Neural cell (in vitro differentiated cells): ENCODE measurements around the gene SPRN. TPM values are rescaled to one million over a fixed set of nuclear protein-coding genes. Genes with fewer than 3 reads are reported as not detected.

Experiments used
- H2AFZ ChIP-seq: fragments of 200-600, 300-800 bp; sonication (generic), shearing (Covaris generic); 2 replicates; pipeline ENCODE4 v1.6.0; 2014; ENCODE audit warnings: low read depth, mild to moderate bottlenecking, antibody characterized with exemption, low read length, moderate library complexity
- H3F3A ChIP-seq: fragments of 200-600 bp; shearing (Covaris generic); 2 replicates; pipeline ENCODE4 v1.6.1; 2016; ENCODE audit warnings: mild to moderate bottlenecking, moderate library complexity, mixed read lengths, antibody characterized with exemption, low read length; ENCODE audit not compliant: insufficient read depth, poor library complexity, severe bottlenecking
- H3K27ac ChIP-seq: fragments of 200-600, 300-800 bp; sonication (generic), shearing (Covaris generic); 2 replicates; pipeline ENCODE4 v1.5.1; 2014; ENCODE audit warnings: mild to moderate bottlenecking, low read length, moderate library complexity
- H3K27me3 ChIP-seq: fragments of 300-800, 200-600 bp; sonication (generic), shearing (Covaris generic); 2 replicates; pipeline ENCODE4 v1.6.0; 2014; ENCODE audit warnings: mild to moderate bottlenecking, low read depth, low read length, moderate library complexity; ENCODE audit not compliant: insufficient read depth
- H3K36me3 ChIP-seq: fragments of 300-800, 200-600 bp; sonication (generic), shearing (Covaris generic); 2 replicates; pipeline ENCODE4 v1.5.1; 2014; ENCODE audit warnings: mild to moderate bottlenecking, antibody characterized with exemption, low read length, moderate library complexity; ENCODE audit not compliant: insufficient read depth
- H3K4me2 ChIP-seq: fragments of 300-800, 200-600 bp; sonication (generic), shearing (Covaris generic); 2 replicates; pipeline ENCODE4 v1.6.0; 2014; ENCODE audit warnings: mild to moderate bottlenecking, low read length
- H3K4me3 ChIP-seq: fragments of 300-800, 200-600 bp; sonication (generic), shearing (Covaris generic); 2 replicates; pipeline ENCODE4 v1.5.1; 2014; ENCODE audit warnings: mild to moderate bottlenecking, low read length, moderate library complexity
- H3K79me2 ChIP-seq: fragments of 200-600 bp; shearing (Covaris generic); replicated peaks from 2 replicates; pipeline ENCODE4 v1.6.0; 2014; ENCODE audit warnings: mild to moderate bottlenecking, low read length, moderate library complexity; ENCODE audit not compliant: insufficient read depth
- H3K9ac ChIP-seq: fragments of 300-800, 200-600 bp; sonication (generic), shearing (Covaris generic); 2 replicates; pipeline ENCODE4 v1.6.1; 2016; ENCODE audit warnings: mild to moderate bottlenecking, low read length, mixed read lengths
- H3K9me2 ChIP-seq: fragments of 200-600 bp; shearing (Covaris generic); 2 replicates; pipeline ENCODE4 v1.6.1; 2016; ENCODE audit warnings: mild to moderate bottlenecking, low read length, mixed read lengths; ENCODE audit not compliant: insufficient read depth
- H3K9me3 ChIP-seq: fragments of 200-600, 300-800 bp; sonication (generic), shearing (Covaris generic); 2 replicates; pipeline ENCODE4 v1.6.1; 2016; ENCODE audit warnings: mild to moderate bottlenecking, mixed run types, low read length, moderate library complexity, mixed read lengths
- H4K20me1 ChIP-seq: fragments of 200-600 bp; shearing (Covaris generic); 2 replicates; pipeline ENCODE4 v1.6.1; 2016; ENCODE audit warnings: mild to moderate bottlenecking, mixed run types; ENCODE audit not compliant: insufficient read depth
- EP300 ChIP-seq: fragments of 450-650 bp; conservative IDR thresholded peaks from 2 replicates; pipeline ENCODE4 v1.6.1; 2014; ENCODE audit warnings: antibody characterized with exemption, mild to moderate bottlenecking, moderate library complexity; ENCODE audit not compliant: poor library complexity, severe bottlenecking
- EZH2 ChIP-seq: fragments of 200-600, 300-800 bp; shearing (Covaris generic), sonication (generic); IDR thresholded peaks from 2 replicates; pipeline ENCODE4 v1.6.1; 2014; ENCODE audit warnings: antibody characterized with exemption, low read length, borderline replicate concordance, mild to moderate bottlenecking; ENCODE audit not compliant: insufficient read depth, poor library complexity, severe bottlenecking
- MXI1 ChIP-seq: fragments of 450-650 bp; conservative IDR thresholded peaks from 2 replicates; pipeline ENCODE4 v1.6.1; 2014; ENCODE audit warnings: antibody characterized with exemption, mild to moderate bottlenecking; ENCODE audit not compliant: poor library complexity, severe bottlenecking
- POLR2AphosphoS5 ChIP-seq: IDR thresholded peaks from 2 replicates; pipeline ENCODE4 v1.6.1; 2012
- RAD21 ChIP-seq: fragments of 450-650 bp; conservative IDR thresholded peaks from 2 replicates; pipeline ENCODE4 v1.6.1; 2014; ENCODE audit warnings: antibody characterized with exemption, mild to moderate bottlenecking, moderate library complexity
- SMC3 ChIP-seq: fragments of 450-650 bp; conservative IDR thresholded peaks from 2 replicates; pipeline ENCODE4 v1.6.1; 2014; ENCODE audit warnings: antibody characterized with exemption, mild to moderate bottlenecking, moderate library complexity; ENCODE audit not compliant: poor library complexity
- TAF1 ChIP-seq: IDR thresholded peaks from 2 replicates; pipeline ENCODE4 v1.6.1; 2012; ENCODE audit warnings: low read depth
- polyA plus RNA-seq: library from polyadenylated mRNA; depleted of rRNA; stranded (reverse); fragments of >200 nt; gene quantifications from 2 replicates; pipeline ENCODE4 v1.2.3, GENCODE V29; 2014
- TF ChIP-seq, protein P1 (sequence below): IDR thresholded peaks from 2 replicates; pipeline ENCODE4 v1.6.1; 2012; ENCODE audit warnings: borderline replicate concordance
- TF ChIP-seq, protein P2 (sequence below): fragments of 450-650 bp; IDR thresholded peaks from 2 replicates; pipeline ENCODE4 v1.5.1; 2014; ENCODE audit warnings: antibody characterized with exemption, mild to moderate bottlenecking, moderate library complexity; ENCODE audit not compliant: poor library complexity, severe bottlenecking

Gene SPRN
- polyA plus RNA-seq, 1 donor from 2014 or later: 1.1 TPM

DNA sequence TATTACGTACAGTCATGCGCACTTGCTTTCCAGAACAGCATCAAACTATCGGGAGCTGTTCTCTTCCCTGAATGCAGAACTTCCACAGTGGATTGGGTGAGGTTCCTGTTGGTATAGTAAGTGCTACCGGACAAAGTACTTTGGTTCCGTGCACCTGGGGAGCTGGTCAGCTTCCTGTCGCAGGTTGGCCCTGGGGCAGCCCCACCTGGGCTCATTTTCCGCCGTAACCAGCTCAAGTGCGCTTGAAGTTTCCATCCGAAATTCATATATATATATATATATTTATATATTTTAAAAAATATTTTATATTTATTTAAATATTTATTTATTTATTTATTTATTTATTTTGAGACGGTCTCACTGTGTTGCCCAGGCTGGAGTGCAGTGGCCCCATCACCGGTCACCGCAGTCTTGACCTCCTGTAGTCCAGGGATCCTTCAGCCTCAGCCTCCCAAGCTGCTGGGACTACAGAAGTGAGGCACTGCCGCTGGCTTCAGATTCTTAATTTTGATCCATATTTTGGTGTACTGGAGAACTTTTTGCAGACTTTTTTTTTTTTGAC, 35.9 kb upstream of the SPRN start:
- Histone ChIP-seq H3K9me2 (no peaks in the 10 kb centered on the region), H3K27ac (no peak overlapping the region), H3K9me3 (no peaks in the 10 kb centered on the region)

DNA sequence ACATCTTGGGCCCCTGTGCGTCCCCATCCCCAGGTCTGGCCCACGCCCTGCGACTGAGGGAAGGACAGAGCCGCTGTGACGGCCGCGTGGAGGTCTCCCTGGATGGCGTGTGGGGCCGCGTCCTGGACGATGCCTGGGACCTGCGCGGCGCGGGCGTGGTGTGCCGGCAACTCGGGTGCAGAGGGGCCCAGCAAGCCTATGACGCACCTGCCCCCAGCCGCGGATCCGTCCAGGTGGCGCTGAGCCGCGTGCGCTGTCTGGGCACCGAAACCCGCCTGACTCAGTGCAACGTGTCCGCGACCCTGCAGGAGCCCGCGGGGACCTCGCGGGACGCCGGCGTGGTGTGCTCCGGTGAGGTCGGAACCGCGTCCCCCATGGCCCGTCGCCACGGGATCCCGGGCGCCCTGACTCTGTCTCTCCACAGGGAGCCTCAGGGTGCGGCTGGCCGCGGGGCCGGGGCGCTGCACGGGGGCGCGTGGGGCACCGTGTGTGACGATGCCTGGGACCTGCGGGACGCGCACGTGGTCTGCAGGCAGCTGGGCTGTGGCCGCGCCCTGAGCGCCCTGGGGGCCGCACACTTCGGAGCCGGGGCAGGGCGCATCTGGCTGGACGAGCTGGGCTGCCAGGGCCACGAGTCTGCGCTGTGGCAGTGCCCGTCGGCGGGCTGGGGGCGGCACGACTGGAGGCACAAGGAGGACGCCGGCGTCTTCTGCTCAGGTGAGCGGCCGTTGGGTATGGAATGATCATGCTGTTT, 35.2 kb upstream of the SPRN start:
- Histone ChIP-seq H3F3A (no peaks in the 10 kb centered on the region), H3K27me3 (no peaks in the 10 kb centered on the region), H3K4me2 (no peak overlapping the region), H3K9ac (no peak overlapping the region), H2AFZ (no peak overlapping the region), H3K4me3 (no peak overlapping the region), H3K36me3 (no peaks in the 10 kb centered on the region), H3K9me3 (no peaks in the 10 kb centered on the region), H3K9me2 (no peaks in the 10 kb centered on the region), H3K79me2 (no peaks in the 10 kb centered on the region), H3K27ac (no peak overlapping the region), H4K20me1 (no peaks in the 10 kb centered on the region)
- no peak for TF ChIP-seq SMC3
- TF ChIP-seq EP300: no peak
- TF ChIP-seq, protein P1, sequence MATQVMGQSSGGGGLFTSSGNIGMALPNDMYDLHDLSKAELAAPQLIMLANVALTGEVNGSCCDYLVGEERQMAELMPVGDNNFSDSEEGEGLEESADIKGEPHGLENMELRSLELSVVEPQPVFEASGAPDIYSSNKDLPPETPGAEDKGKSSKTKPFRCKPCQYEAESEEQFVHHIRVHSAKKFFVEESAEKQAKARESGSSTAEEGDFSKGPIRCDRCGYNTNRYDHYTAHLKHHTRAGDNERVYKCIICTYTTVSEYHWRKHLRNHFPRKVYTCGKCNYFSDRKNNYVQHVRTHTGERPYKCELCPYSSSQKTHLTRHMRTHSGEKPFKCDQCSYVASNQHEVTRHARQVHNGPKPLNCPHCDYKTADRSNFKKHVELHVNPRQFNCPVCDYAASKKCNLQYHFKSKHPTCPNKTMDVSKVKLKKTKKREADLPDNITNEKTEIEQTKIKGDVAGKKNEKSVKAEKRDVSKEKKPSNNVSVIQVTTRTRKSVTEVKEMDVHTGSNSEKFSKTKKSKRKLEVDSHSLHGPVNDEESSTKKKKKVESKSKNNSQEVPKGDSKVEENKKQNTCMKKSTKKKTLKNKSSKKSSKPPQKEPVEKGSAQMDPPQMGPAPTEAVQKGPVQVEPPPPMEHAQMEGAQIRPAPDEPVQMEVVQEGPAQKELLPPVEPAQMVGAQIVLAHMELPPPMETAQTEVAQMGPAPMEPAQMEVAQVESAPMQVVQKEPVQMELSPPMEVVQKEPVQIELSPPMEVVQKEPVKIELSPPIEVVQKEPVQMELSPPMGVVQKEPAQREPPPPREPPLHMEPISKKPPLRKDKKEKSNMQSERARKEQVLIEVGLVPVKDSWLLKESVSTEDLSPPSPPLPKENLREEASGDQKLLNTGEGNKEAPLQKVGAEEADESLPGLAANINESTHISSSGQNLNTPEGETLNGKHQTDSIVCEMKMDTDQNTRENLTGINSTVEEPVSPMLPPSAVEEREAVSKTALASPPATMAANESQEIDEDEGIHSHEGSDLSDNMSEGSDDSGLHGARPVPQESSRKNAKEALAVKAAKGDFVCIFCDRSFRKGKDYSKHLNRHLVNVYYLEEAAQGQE: no peak
- no peak for TF ChIP-seq MXI1
- TF ChIP-seq, protein P2, sequence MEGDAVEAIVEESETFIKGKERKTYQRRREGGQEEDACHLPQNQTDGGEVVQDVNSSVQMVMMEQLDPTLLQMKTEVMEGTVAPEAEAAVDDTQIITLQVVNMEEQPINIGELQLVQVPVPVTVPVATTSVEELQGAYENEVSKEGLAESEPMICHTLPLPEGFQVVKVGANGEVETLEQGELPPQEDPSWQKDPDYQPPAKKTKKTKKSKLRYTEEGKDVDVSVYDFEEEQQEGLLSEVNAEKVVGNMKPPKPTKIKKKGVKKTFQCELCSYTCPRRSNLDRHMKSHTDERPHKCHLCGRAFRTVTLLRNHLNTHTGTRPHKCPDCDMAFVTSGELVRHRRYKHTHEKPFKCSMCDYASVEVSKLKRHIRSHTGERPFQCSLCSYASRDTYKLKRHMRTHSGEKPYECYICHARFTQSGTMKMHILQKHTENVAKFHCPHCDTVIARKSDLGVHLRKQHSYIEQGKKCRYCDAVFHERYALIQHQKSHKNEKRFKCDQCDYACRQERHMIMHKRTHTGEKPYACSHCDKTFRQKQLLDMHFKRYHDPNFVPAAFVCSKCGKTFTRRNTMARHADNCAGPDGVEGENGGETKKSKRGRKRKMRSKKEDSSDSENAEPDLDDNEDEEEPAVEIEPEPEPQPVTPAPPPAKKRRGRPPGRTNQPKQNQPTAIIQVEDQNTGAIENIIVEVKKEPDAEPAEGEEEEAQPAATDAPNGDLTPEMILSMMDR: no peak
- no peak for TF ChIP-seq TAF1
- TF ChIP-seq EZH2: no peak
- TF ChIP-seq RAD21: no peak
- TF ChIP-seq POLR2AphosphoS5: no peak

More for the DNA sequence above, 35.9 kb upstream of the SPRN start:
- Histone ChIP-seq H4K20me1 (no peaks in the 10 kb centered on the region), H3K27me3 (no peaks in the 10 kb centered on the region), H3F3A (no peaks in the 10 kb centered on the region), H3K4me2 (no peak overlapping the region), H2AFZ (no peak overlapping the region), H3K9ac (no peak overlapping the region), H3K36me3 (no peaks in the 10 kb centered on the region), H3K79me2 (no peaks in the 10 kb centered on the region), H3K4me3 (no peak overlapping the region)
- TF ChIP-seq SMC3: no peak
- TF ChIP-seq, protein P1: no peak
- TF ChIP-seq, protein P2: no peak
- no peak for TF ChIP-seq TAF1
- no peak for TF ChIP-seq RAD21
